Measurements from ENCODE around the gene LCK.

Gene LCK

GRCh38 chr1:32228771-32229170 lies 22.3 kb upstream of the LCK start:
- no peak overlapping the region for H3K27ac Mint-ChIP-seq
- DNase-seq (ENCODE audit: low spot score in 2 of 2) (no peak), ATAC-seq (no peak)
- peaks cover 14% of the 10 kb centered on the region for H3K4me1 Mint-ChIP-seq
- H3K36me3 Mint-ChIP-seq, result peaks cover 89% of the 10 kb centered on the region
- no peak overlapping the region for H3K4me3 Mint-ChIP-seq
- H3K9me3 Mint-ChIP-seq, result no peaks in the 10 kb centered on the region

DNA sequence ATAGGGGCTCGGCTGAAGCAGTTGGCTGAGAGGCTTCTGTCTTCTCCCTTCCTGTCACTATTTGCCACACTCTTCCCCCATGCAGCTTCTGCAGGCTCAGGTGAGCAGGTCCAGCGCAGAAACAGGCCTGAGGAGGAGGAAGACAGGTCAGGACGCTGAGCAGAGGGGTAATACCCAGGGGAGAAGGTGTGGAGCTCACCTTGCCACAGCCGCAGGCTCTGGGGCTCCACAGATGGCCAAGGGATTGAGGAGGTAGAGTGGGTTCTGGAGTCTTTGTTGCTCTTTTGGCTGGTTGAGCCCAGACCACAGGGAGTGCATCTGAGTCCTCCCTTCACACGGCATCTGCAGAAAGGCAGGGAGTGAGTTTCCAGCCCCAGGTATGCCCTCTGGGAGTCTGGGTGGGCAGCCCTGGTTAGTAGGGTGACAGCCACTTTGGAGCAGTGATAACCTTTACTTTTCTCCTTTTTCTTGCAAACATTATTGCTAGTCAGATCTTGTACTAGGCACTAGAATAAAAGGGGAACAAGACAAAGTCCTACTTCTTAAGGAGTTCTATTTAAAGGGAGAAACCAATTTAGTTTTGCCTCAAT lies 19.1 kb upstream of the LCK start:
- peaks cover 57% of the 10 kb centered on the region for H3K36me3 Mint-ChIP-seq
- peaks cover 7% of the 10 kb centered on the region for H3K4me1 Mint-ChIP-seq
- ATAC-seq, result no peak
- no peaks in the 10 kb centered on the region for H3K9me3 Mint-ChIP-seq
- H3K27ac Mint-ChIP-seq, result peak overlapping the region; percentile 26
- DNase-seq (ENCODE audit: low spot score in 2 of 2), result no peak
- H3K4me3 Mint-ChIP-seq, result no peak overlapping the region

DNA sequence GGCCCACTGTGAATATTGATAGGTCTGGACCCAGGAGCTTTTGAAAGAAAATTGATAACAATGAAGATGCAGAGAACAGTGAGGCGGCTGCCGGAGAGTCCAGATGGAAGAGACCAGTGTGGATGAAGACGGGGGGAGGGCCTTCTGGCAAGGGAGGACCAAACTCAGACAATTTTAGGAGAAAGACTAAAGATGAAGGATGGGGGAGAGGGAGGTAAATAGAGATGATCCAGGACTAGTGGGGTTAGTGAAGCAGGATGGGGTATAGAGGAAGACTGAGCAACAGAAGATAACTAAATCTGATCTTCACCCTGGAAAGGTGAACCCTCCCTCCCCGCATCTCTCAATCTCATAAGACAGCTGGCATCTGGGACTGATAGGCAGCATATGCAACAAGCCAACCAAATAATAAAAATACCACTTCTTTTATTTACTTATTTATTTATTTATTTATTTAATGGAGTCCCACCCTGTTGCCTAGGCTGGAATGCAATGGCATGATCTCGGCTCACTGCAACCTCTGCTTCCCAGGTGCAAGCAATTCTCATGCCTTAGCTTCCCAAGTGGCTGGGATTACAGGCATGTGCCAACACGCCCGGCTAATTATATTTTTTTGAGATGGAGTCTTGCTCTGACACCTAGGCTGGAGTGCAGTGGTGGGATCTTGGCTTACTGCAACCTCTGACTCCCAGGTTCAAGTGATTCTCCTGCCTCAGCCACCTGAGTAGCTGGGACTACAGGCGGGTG lies 18.3 kb upstream of the LCK start:
- ATAC-seq, result no peak
- H3K27ac Mint-ChIP-seq, result peak overlapping the region; percentile 26
- H3K4me1 Mint-ChIP-seq, result peaks cover 3% of the 10 kb centered on the region
- peaks cover 50% of the 10 kb centered on the region for H3K36me3 Mint-ChIP-seq
- H3K9me3 Mint-ChIP-seq, result no peaks in the 10 kb centered on the region
- no peak overlapping the region for H3K4me3 Mint-ChIP-seq
- DNase-seq (ENCODE audit: low spot score in 2 of 2), result no peak

GRCh38 chr1:32234792-32235191 lies 16.3 kb upstream of the LCK start:
- Mint-ChIP-seq H3K36me3 (peaks cover 29% of the 10 kb centered on the region), H3K9me3 (no peaks in the 10 kb centered on the region), H3K27ac (no peak overlapping the region), H3K4me1 (no peaks in the 10 kb centered on the region), H3K4me3 (no peak overlapping the region)
- no peak for DNase-seq (ENCODE audit: low spot score in 2 of 2)
- ATAC-seq, result no peak

GRCh38 chr1:32239337-32239736 lies 11.7 kb upstream of the LCK start:
- no peak for ATAC-seq
- Mint-ChIP-seq H3K4me3 (peak overlapping the region; percentile 83), H3K27ac (no peak overlapping the region), H3K9me3 (no peaks in the 10 kb centered on the region), H3K4me1 (peaks cover 15% of the 10 kb centered on the region), H3K36me3 (no peaks in the 10 kb centered on the region)
- DNase-seq (ENCODE audit: low spot score in 2 of 2), result no peak

DNA sequence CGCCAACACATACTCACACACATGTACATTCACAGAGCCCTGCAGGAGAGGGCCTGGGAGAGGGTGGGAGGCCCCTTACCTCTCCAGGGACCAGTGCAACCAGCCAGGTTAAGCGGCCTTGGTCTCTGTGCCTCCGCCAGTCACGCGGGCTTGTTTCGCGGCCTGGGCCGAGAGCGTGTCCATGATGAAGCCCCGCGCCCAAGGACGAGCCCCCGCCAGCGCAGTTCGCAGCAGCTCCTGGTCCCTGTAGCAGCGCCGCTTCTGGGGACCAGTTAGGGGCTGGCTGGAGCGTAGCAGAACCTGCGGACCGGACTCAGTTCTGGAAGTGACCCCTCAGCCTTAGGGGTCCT lies 11.3 kb upstream of the LCK start:
- DNase-seq (ENCODE audit: low spot score in 2 of 2) (no peak), ATAC-seq (no peak)
- Mint-ChIP-seq H3K4me1 (peaks cover 15% of the 10 kb centered on the region), H3K36me3 (no peaks in the 10 kb centered on the region), H3K27ac (no peak overlapping the region), H3K4me3 (peak overlapping the region; percentile 83), H3K9me3 (no peaks in the 10 kb centered on the region)

- peaks cover 15% of the 10 kb centered on the region for H3K4me1 Mint-ChIP-seq
- H3K27ac Mint-ChIP-seq, result peak overlapping the region; percentile 23
- DNase-seq (ENCODE audit: low spot score in 2 of 2), result peak in 1 of 2 donors; percentile 73
- no peaks in the 10 kb centered on the region for H3K9me3 Mint-ChIP-seq
- no peaks in the 10 kb centered on the region for H3K36me3 Mint-ChIP-seq
- H3K4me3 Mint-ChIP-seq, result peak overlapping the region; percentile 83
- ATAC-seq, result peak; percentile 75
Measured at GRCh38 chr1:32240140-32240951, 10.7 kb upstream of the LCK start.

GRCh38 chr1:32241001-32241763 lies 9.9 kb upstream of the LCK start:
- H3K4me3 Mint-ChIP-seq, result peak overlapping the region; percentile 83
- H3K27ac Mint-ChIP-seq, result peak overlapping the region; percentile 23
- H3K9me3 Mint-ChIP-seq, result no peaks in the 10 kb centered on the region
- ATAC-seq, result peak; percentile 73
- H3K36me3 Mint-ChIP-seq, result no peaks in the 10 kb centered on the region
- peaks cover 15% of the 10 kb centered on the region for H3K4me1 Mint-ChIP-seq
- peak in 1 of 2 donors; percentile 65 for DNase-seq (ENCODE audit: low spot score in 2 of 2)

- H3K4me3 Mint-ChIP-seq, result no peak overlapping the region
- H3K27ac Mint-ChIP-seq, result peak overlapping the region; percentile 21
- DNase-seq (ENCODE audit: low spot score in 2 of 2), result no peak
- H3K9me3 Mint-ChIP-seq, result no peaks in the 10 kb centered on the region
- ATAC-seq, result no peak
- peaks cover 20% of the 10 kb centered on the region for H3K4me1 Mint-ChIP-seq
- no peaks in the 10 kb centered on the region for H3K36me3 Mint-ChIP-seq
Measured at GRCh38 chr1:32242341-32242851, 8.7 kb upstream of the LCK start.

DNA sequence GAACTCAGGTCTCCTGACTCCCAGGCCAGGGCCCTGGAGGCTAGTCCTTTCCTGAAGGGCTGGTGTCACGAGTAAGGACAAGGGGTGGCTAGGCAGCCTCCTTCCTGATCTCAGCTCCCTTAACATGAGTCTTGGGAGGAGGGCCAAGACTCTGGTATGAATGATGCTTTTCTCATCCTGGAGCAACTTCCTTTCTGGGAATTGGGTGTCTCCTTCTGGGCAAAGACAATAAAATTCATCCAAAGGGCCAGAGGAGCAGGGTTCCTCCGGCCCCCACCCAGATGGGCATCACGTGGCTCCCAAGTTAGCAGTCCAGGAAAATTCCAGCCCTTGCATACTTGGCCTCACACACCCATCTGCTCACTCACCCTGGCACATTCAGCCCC lies 4.2 kb upstream of the LCK start, which contains the start of gene FAM167B:
Gene FAM167B, plus strand, starts transcription at position 335 of the 386 bp plus-strand sequence. CDS start 200 bp downstream, outside the sequence.
- Mint-ChIP-seq H3K9me3 (no peaks in the 10 kb centered on the region), H3K4me3 (peak within 1 kb of the TSS; percentile 95), H3K36me3 (peaks cover 23% of the 10 kb centered on the region), H3K27ac (peak within 1 kb of the TSS; percentile 96), H3K4me1 (peaks cover 57% of the 10 kb centered on the region)
- no peak for ATAC-seq
- no peak for DNase-seq (ENCODE audit: low spot score in 2 of 2)

DNA sequence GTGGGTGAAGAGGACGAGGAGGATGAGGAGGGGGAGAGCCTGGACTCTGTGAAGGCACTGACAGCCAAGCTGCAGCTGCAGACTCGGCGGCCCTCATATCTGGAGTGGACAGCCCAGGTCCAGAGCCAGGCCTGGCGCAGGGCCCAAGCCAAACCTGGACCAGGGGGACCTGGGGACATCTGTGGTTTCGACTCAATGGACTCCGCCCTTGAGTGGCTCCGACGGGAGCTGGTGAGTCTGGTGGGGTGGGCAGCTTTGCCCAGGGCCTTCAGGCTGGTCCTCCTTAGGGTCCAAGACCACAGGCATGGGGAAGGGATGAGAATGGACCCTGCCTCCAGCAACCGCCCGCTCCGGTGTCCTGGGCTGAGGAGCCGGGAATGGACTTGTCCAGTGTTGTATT lies 3.6 kb upstream of the LCK start:
- no peaks in the 10 kb centered on the region for H3K9me3 Mint-ChIP-seq
- no peak for ATAC-seq
- H3K4me1 Mint-ChIP-seq, result peaks cover 57% of the 10 kb centered on the region
- peak overlapping the region; percentile 95 for H3K4me3 Mint-ChIP-seq
- peak overlapping the region; percentile 96 for H3K27ac Mint-ChIP-seq
- H3K36me3 Mint-ChIP-seq, result peaks cover 28% of the 10 kb centered on the region
- DNase-seq (ENCODE audit: low spot score in 2 of 2), result no peak

DNA sequence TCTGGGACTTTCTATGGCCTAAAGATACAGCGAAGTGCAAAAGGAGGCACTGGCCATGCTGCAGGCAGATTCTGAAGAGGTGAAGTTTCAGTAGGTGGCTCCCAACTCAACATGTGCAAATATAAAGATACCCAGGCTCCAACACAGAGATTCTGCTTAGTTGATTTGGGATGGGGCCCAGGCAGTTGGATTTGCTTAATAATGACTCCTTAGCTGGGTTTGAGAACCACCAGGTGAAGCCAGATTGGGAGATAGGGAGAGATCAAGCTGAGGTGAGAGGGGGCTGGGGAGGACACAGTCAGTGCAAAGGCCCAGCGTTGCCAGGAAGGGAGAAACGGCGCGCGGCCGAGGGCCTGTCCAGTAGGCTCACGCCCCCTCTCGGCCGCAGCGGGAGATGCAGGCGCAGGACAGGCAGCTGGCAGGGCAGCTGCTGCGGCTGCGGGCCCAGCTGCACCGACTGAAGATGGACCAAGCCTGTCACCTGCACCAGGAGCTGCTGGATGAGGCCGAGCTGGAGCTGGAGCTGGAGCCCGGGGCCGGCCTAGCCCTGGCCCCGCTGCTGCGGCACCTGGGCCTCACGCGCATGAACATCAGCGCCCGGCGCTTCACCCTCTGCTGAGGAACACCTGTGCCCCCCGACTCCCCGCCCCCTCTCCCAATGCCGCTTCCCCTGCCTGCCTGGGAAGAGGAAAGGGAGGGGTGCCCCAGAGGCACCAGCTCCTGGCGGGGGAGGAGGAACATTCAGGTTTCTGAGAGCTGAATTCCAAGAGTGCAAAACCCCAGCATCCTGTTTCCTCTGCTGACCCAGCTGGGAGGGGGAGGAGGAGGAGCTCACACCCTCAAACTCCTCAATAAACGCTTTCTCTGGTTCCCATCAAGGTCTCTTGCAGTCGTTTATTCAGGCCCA lies 2.8 kb upstream of the LCK start:
- peaks cover 60% of the 10 kb centered on the region for H3K4me1 Mint-ChIP-seq
- peak; percentile 85 to 92 for DNase-seq (ENCODE audit: low spot score in 2 of 2)

DNA sequence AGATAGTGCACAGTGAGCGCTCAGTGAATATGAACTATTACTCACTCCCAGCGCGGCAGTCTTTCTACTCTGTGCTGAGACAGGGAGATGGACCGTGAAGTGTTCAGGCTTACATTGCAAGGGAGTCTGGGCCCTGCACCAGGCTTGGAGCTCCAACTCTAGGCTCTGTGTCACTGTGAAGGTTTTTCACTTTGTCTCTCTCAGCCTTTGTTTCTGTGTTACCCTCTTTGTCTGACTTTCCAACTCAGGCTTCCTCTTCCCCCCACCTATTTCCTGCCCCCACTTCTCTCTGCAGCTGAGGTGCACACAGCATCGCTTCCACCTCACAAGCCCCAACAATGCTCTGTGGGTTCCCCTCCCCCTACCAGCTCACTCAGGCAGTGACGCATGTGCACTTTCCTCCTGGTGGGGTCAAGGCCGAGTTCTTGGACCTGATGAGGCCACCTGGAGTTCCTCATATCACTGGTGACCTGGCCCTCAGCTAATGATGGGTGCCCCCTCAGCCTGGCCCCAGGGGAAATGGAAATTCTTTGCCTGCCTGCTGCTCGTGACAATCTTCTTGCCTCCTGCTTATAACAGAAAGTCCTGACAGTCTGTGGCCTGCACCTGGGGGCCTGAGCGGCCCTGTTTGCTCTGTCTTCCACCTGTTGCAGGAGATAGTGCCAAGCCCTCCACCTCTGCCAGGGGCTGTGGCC lies 1.1 kb upstream of the LCK start:
- Mint-ChIP-seq H3K36me3 (peaks cover 44% of the 10 kb centered on the region), H3K4me1 (peaks cover 68% of the 10 kb centered on the region), H3K27ac (peak overlapping the region; percentile 94), H3K4me3 (peak overlapping the region; percentile 95), H3K9me3 (no peaks in the 10 kb centered on the region)
- ATAC-seq (peak; percentile 76), DNase-seq (ENCODE audit: low spot score in 2 of 2) (peak; percentile 53 to 87)

More for the DNA sequence above, 2.8 kb upstream of the LCK start:
- Mint-ChIP-seq H3K9me3 (no peaks in the 10 kb centered on the region), H3K36me3 (peaks cover 36% of the 10 kb centered on the region), H3K27ac (peak overlapping the region; percentile 96), H3K4me3 (peak overlapping the region; percentile 95)
- peak; percentile 60 for ATAC-seq
